Uterus (tissue), 2 donors: ENCODE results near the gene ACTN2.

ENCODE experiments used
- POLR2A ChIP-seq, 2 donors: fragments of 450-650 bp; IDR thresholded peaks; one replicate each; pipeline ENCODE4 v1.6.1; 2016; ENCODE audit warnings: antibody characterized with exemption in 2 of 2, mild to moderate bottlenecking in 1 of 2, moderate library complexity in 1 of 2
- TF ChIP-seq, protein P1 (sequence below), 4 experiments: fragments of 200-600 bp in 2 of 4; fragments of 450-650 bp in 2 of 4; sonication (generic) in 2 of 4; IDR thresholded peaks; one replicate each; pipeline ENCODE4 v1.5.1; 2016 to 2019; ENCODE audit warnings: antibody characterized with exemption in 4 of 4, mild to moderate bottlenecking in 2 of 4, moderate library complexity in 1 of 4

- TF ChIP-seq, protein P1, sequence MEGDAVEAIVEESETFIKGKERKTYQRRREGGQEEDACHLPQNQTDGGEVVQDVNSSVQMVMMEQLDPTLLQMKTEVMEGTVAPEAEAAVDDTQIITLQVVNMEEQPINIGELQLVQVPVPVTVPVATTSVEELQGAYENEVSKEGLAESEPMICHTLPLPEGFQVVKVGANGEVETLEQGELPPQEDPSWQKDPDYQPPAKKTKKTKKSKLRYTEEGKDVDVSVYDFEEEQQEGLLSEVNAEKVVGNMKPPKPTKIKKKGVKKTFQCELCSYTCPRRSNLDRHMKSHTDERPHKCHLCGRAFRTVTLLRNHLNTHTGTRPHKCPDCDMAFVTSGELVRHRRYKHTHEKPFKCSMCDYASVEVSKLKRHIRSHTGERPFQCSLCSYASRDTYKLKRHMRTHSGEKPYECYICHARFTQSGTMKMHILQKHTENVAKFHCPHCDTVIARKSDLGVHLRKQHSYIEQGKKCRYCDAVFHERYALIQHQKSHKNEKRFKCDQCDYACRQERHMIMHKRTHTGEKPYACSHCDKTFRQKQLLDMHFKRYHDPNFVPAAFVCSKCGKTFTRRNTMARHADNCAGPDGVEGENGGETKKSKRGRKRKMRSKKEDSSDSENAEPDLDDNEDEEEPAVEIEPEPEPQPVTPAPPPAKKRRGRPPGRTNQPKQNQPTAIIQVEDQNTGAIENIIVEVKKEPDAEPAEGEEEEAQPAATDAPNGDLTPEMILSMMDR (IDR thresholded peaks at IDR 0.05) = no peak
- no peak for TF ChIP-seq POLR2A (IDR thresholded peaks at IDR 0.05)
These were observed 38.2 kb downstream of the ACTN2 start for GRCh38 chr1:236724506-236724905.
